ENCODE measurements around the gene ZBED3.

DNA sequence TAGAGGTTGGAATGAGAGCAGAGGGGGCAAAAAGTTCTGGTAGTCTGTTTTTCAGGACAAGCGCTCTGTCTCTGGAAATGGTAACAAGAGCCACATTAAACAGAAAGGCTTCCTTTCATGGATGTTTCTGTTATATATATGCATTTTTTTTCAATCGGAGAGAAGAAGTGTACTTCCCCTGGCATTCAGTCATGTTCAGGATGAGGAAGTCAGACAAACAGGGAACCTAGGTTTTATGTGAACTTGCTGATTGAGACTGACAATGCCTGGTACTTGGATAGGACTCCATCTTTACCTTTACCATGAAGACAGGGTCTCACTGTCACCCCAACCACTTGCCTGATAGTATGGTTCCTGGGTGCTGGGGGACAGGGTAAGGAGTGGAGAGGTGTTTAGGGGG is 30.1 kb upstream of the ZBED3 start:
- TF ChIP-seq, protein P1, sequence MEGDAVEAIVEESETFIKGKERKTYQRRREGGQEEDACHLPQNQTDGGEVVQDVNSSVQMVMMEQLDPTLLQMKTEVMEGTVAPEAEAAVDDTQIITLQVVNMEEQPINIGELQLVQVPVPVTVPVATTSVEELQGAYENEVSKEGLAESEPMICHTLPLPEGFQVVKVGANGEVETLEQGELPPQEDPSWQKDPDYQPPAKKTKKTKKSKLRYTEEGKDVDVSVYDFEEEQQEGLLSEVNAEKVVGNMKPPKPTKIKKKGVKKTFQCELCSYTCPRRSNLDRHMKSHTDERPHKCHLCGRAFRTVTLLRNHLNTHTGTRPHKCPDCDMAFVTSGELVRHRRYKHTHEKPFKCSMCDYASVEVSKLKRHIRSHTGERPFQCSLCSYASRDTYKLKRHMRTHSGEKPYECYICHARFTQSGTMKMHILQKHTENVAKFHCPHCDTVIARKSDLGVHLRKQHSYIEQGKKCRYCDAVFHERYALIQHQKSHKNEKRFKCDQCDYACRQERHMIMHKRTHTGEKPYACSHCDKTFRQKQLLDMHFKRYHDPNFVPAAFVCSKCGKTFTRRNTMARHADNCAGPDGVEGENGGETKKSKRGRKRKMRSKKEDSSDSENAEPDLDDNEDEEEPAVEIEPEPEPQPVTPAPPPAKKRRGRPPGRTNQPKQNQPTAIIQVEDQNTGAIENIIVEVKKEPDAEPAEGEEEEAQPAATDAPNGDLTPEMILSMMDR (IDR thresholded peaks at IDR 0.05; ENCODE audit: borderline replicate concordance, extremely low read depth, low read length, poor library complexity, severe bottlenecking), result no peak
- TF ChIP-seq EZH2 (IDR thresholded peaks at IDR 0.05; ENCODE audit: borderline replicate concordance, low read depth, low read length, severe bottlenecking), result no peak

Data from DND-41 (cell line).